Measurements from ENCODE around the gene TXNRD1. TPM values are rescaled to one million over a fixed set of nuclear protein-coding genes. Genes with fewer than 3 reads are reported as not detected.

The TXNRD1 gene
- total and polyA plus RNA-seq, 10 donors: 13.7 to 107 (median 56.8) TPM

DNA sequence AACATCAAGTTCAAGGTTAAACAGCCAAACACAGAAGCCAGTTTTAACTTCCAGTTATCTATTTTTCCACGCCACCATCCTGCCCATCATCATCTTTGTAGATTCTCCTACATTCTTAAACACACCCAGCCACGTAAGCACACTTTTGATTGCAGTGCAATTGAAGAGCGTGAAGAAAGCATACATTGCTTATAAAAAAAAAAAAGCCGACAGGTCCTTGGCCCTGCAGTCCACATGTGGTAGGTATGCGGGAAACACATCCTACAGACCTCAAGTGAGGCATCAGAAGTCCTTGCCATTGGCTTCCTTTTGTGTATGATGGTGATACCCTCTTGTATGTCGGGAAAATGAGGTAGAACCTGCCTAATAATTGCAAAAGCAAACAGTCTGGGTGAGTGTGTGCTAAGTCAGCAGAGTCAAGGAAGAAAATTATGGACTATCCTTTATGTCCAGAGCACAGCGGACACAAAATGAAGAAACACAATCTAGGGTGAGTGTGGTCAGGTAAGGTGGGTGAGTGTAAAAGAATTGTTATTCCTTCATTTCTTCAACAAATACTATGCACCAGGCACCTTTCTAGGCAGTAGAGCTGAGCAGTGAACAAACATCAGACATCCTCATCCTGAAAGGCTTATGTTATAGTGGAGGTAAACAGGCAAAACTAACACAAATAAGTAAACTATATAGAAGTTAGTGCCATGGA lies 139.4 kb downstream of the TXNRD1 start:
- Histone ChIP-seq H3K4me3 (no peak overlapping the region), H3K36me3 (peaks cover 0 to 50% (median 9%) of the 10 kb centered on the region in 6 donors), H3K27ac (no peak overlapping the region), H3K4me1 (peaks cover 0 to 14% (median 0%) of the 10 kb centered on the region in 6 donors), H3K27me3 (replicated peaks in 1 of 7) (no peaks in the 10 kb centered on the region), H3K9me3 (peaks cover 0 to under 1% (median 0%) of the 10 kb centered on the region in 8 donors)
- WGBS, 5 donors: 87 to 95% (median 90%) methylated on average over 7 of the region's 7 CpGs
- TF ChIP-seq POLR2A (IDR thresholded peaks at IDR 0.05) (no peak), POLR2AphosphoS5 (IDR thresholded peaks at IDR 0.05) (no peak)
- TF ChIP-seq, protein P1, sequence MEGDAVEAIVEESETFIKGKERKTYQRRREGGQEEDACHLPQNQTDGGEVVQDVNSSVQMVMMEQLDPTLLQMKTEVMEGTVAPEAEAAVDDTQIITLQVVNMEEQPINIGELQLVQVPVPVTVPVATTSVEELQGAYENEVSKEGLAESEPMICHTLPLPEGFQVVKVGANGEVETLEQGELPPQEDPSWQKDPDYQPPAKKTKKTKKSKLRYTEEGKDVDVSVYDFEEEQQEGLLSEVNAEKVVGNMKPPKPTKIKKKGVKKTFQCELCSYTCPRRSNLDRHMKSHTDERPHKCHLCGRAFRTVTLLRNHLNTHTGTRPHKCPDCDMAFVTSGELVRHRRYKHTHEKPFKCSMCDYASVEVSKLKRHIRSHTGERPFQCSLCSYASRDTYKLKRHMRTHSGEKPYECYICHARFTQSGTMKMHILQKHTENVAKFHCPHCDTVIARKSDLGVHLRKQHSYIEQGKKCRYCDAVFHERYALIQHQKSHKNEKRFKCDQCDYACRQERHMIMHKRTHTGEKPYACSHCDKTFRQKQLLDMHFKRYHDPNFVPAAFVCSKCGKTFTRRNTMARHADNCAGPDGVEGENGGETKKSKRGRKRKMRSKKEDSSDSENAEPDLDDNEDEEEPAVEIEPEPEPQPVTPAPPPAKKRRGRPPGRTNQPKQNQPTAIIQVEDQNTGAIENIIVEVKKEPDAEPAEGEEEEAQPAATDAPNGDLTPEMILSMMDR (IDR thresholded peaks at IDR 0.05 in 8 of 11, conservative IDR thresholded peaks at IDR 0.05 in 3 of 11): no peak
- intact Hi-C loops (cut with DNase I; ENCODE audit: low total_unique reads): loop anchor here (5.0 kb wide), 1 partner anchor 138 kb away; the partner anchor contains the start of gene TXNRD1
- DNase-seq: no peak

DNA sequence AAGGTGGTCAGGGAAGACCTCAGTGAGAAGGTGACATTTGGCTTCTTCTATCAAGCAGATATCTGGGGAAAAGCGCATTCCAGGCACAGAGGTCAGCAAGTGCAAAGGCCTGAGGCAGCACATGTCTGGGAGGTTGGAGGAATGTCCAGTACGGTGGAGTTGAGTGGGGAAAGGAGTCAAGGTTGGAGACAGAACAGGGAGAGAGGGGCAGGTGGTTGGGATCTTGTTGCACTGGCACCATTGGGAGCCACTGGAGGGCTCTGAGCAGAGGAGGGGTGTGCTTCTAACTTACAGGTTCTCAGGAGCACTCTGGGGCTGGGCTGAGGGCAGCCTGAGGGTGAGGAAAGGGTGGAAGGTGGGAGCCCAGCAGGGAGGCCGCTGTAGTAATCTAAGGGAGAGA lies 140.1 kb downstream of the TXNRD1 start:
- peaks cover 0 to 14% (median 0%) of the 10 kb centered on the region in 6 donors for H3K4me1 ChIP-seq
- intact Hi-C loops (cut with DNase I; ENCODE audit: low total_unique reads): loop anchor here (5.0 kb wide), 1 partner anchor 138 kb away; the partner anchor contains the start of gene TXNRD1
- peaks cover 0 to 44% (median 6%) of the 10 kb centered on the region in 6 donors for H3K36me3 ChIP-seq
- H3K27me3 ChIP-seq (replicated peaks in 1 of 7): no peaks in the 10 kb centered on the region
- no peak overlapping the region for H3K27ac ChIP-seq
- H3K4me3 ChIP-seq: no peak overlapping the region
- peaks cover 0 to 7% (median 0%) of the 10 kb centered on the region in 8 donors for H3K9me3 ChIP-seq
- TF ChIP-seq POLR2AphosphoS5 (IDR thresholded peaks at IDR 0.05): peak in 1 of 3 donors; percentile 7
- TF ChIP-seq POLR2A (IDR thresholded peaks at IDR 0.05): no peak
- 87 to 94% (median 90%) methylated on average over 3 of the region's 3 CpGs for whole genome bisulfite sequencing, 5 donors
- no peak for DNase-seq

DNA sequence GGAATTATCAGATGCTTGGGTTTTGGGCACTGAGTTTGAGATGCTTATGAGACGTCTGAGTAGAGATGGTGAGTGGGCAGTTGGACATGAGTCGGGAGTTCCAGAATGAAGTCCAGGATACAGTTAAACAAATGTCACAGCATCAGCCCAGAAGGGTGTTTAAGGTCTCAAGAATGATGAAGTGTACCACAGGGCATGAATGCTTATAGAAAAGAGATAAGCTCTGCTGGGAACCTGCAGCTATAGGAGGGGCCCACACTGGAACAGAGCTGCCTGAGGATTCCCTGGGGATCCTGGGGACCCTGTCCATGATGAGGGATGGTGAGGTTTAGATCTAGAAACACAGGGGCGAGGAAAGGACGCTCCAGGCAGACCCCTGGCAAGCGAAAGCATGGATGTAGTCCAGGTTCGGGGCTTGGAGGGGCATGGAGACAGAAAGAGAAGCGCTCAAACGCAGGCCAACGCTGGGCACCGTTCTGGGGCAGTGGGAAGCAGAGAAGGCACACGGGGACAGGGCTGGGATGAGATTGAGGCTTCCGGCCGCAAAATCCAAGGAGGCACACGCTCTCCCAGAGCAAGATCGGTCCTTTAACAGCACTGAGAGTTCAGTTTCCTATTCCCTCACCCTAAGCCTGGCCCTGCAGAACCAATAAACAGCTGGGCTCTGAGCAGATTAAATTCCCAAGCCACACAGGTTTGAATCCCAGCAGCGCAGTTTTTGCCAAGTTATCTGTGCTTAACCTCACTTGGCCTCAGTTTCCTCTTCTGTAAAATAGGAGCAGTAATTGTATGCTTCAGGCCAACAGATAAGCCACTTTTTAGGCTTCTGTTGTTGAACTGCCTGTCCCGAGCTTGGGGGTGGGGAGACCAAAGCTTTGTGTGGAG lies 140.9 kb downstream of the TXNRD1 start:
- Histone ChIP-seq H3K4me3 (no peak overlapping the region), H3K27ac (no peak overlapping the region), H3K4me1 (peaks cover 0 to 14% (median 0%) of the 10 kb centered on the region in 6 donors), H3K9me3 (peaks cover 0 to 7% (median 0%) of the 10 kb centered on the region in 8 donors), H3K27me3 (replicated peaks in 1 of 7) (no peaks in the 10 kb centered on the region), H3K36me3 (peaks cover 0 to 36% (median 0%) of the 10 kb centered on the region in 6 donors)
- TF ChIP-seq POLR2AphosphoS5 (IDR thresholded peaks at IDR 0.05) (peak in 2 of 3 donors; percentile 40 to 54), POLR2A (IDR thresholded peaks at IDR 0.05) (no peak)
- DNase-seq: no peak
- 87 to 92% (median 89%) methylated on average over 17 of the region's 17 CpGs for WGBS, 5 donors
- intact Hi-C loops (cut with DNase I; ENCODE audit: low total_unique reads): loop anchor here (5.0 kb wide), 1 partner anchor 139 kb away; the partner anchor contains the start of gene TXNRD1

DNA sequence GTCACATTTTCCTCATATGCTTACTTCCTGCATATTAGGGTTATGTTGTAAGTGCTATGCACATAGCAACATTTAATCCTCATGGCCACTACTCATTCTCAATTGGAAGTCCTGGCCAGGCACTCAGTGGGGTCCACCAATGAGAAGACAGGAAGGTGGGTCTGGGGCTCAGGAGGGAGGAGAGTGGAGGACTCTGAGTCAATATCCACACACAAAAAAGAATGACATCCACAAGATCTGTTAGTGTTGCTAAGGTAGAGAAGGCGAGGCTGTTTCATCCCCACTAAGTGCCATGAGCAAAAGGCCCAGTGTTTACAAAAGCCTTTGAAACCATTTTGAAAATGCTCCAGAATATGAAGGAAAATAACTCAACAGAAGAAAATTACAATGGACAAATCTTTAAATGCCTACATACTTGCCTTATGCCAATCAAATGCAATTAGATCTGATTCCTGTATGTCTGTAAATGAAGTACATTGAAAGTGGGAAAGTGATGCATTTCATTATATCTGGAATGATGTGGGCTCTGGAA lies 141.9 kb downstream of the TXNRD1 start:
- WGBS, 5 donors: 76 to 96% (median 93%) methylated on average over 1 of the region's 1 CpG

DNA sequence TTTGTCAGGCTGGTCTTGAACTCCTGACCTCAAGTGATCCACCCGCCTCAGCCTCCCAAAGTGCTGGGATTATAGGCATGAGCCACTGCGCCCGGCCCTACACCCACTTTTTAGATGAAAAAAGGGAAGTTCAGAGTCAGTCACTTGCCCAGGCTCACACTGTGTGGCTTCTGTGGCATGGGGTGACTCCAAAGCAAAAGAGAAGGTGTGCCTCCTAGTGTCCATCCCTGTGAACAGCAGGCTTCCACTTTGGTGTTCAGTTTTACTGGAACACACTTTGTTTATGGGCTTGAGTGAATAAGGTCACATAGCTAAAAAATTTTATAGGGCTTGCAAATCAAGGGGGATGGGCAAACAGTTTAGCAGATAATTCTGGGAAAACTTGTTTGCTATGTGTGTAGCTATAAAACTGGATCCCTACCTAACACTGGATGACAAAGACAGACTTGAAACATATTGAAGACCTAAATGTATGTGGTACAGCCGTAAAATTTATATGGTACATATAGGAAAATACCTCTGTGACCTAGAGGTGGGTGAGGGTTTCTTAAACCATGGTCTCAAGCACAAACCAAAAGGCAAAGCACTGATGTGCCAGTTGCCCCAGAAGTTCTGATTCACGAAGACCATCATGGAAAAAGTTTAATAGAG lies 142.9 kb downstream of the TXNRD1 start:
- intact Hi-C loops (cut with DNase I; ENCODE audit: low total_unique reads): loop anchor here (2.0 to 5.0 kb wide), 2 partner anchors 141 to 158 kb away; partner anchors contain the start of gene TXNRD1
- H3K27ac ChIP-seq: no peak overlapping the region
- peaks cover 0 to 14% (median 0%) of the 10 kb centered on the region in 6 donors for H3K4me1 ChIP-seq
- H3K36me3 ChIP-seq: peaks cover 0 to 16% (median 0%) of the 10 kb centered on the region in 6 donors
- peak in 1 of 3 donors; percentile 58 for TF ChIP-seq POLR2AphosphoS5 (IDR thresholded peaks at IDR 0.05)
- no peak for TF ChIP-seq POLR2A (IDR thresholded peaks at IDR 0.05)
- TF ChIP-seq, protein P1 (IDR thresholded peaks at IDR 0.05 in 8 of 11, conservative IDR thresholded peaks at IDR 0.05 in 3 of 11): peak; percentile 73 to 92 (median 88)
- 50 to 63% (median 59%) methylated on average over 4 to 5 of the region's 5 CpGs for WGBS, 5 donors
- H3K27me3 ChIP-seq (replicated peaks in 1 of 7): no peaks in the 10 kb centered on the region
- no peak overlapping the region for H3K4me3 ChIP-seq
- DNase-seq: peak; percentile 84
- H3K9me3 ChIP-seq: peaks cover 0 to 7% (median 0%) of the 10 kb centered on the region in 8 donors

More for the DNA sequence above, 141.9 kb downstream of the TXNRD1 start:
- TF ChIP-seq POLR2AphosphoS5 (IDR thresholded peaks at IDR 0.05): no peak
- no peak overlapping the region for H3K27ac ChIP-seq
- H3K4me3 ChIP-seq: no peak overlapping the region
- no peak for DNase-seq
- intact Hi-C loops (cut with DNase I; ENCODE audit: low total_unique reads): loop anchor here (5.0 kb wide), 1 partner anchor 140 kb away; the partner anchor contains the start of gene TXNRD1
- no peaks in the 10 kb centered on the region for H3K27me3 ChIP-seq (replicated peaks in 1 of 7)
- peaks cover 0 to 26% (median 0%) of the 10 kb centered on the region in 6 donors for H3K36me3 ChIP-seq
- H3K4me1 ChIP-seq: peaks cover 0 to 14% (median 0%) of the 10 kb centered on the region in 6 donors
- peaks cover 0 to 7% (median 0%) of the 10 kb centered on the region in 8 donors for H3K9me3 ChIP-seq

Measured in spleen (tissue), 11 donors.